GM21619 (cell line): ENCODE measurements around the gene MRPL37.

Source experiments
- ATAC-seq: cut with Tn5 transposase; IDR thresholded peaks from one replicate; pipeline ENCODE4 v1.9.1; 2021; ENCODE audit not compliant: unreplicated experiment

MRPL37 gene

GRCh38 chr1:54262244-54262643 lies 62.3 kb downstream of the MRPL37 start:
- ATAC-seq, result no peak

DNA sequence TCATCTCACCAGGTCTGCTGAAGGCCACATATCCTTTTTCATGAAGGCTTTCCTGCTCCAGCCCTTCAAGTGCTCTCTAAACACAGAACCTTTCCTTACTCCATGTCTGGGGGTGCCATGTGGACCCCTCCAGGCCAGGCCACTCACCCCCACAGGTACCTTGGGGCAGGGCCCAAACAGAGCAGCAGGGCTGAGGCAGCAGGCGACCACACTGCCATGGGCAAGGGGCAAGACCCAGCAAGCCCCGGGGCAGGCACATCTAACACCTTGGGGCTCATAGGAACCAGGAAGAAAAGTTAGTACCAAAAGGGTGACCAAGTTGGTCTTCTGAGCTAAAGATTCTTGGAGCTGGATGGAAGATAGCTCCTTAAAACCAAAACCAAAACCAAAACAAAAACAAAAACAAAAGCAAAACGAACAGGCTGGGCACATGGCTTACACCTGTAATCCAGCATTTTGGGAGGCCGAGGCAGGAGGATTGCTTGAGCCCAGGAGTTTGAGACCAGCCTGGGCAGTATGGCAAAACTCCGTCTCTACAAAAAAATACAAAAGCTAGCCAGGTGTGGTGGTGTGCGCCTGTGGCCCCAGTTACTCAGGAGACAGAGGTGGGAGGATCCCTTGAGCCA lies 63.7 kb downstream of the MRPL37 start:
- ATAC-seq, result no peak

DNA sequence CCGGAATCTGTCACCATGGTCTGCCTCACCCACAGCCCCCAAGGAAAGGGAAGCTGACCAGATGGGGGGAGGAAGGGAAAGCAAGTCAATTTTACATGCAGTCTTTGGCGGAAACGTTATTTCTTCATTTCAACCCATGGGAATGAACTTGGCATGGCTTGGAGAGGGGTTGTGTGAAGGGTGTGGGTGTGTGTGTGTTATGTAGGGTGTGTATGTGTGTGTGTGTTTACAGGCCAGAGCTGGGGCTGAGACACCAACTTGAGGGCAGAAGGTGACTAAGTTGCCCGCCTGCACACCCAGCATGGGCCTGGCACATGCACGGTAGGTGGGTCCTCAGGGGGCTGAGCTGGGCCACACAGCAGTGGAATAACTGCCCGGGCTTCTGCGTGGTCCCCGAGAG lies 65.2 kb downstream of the MRPL37 start:
- ATAC-seq, result no peak

GRCh38 chr1:54265659-54266058 lies 65.7 kb downstream of the MRPL37 start:
- no peak for ATAC-seq

DNA sequence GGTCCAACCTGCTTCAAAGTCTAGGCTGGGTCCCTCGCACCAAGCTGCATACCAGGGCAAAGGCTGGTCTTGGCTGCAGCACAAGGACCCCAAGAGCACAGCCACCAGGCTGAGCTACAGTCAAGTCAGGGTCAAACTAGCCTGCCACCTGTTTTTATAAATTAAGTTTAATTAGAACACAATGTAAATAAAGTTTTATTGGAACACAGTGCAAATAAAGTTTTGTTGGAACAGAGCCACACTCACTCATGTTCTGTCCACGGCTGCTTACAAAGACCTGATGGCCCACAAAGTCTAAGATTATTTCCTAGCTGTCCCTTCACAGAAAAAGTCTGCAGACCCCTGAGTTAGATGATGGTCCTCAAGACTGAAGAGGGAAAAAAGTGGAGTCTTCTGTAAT lies 66.2 kb downstream of the MRPL37 start:
- no peak for ATAC-seq

- ATAC-seq, result no peak
Measured at GRCh38 chr1:54266908-54267307, 66.9 kb downstream of the MRPL37 start.
